Measurements from ENCODE around the gene STXBP6. TPM values are rescaled to one million over a fixed set of nuclear protein-coding genes. Genes with fewer than 3 reads are reported as not detected.

STXBP6 gene
- total and polyA plus RNA-seq, 2 experiments from 2014 or later: 19.7 to 29.0 TPM

GRCh38 chr14:24813089-24813815 is 236.7 kb downstream of the STXBP6 start (continued):
- TF ChIP-seq ZNF462 (CRISPR knock-in tag; IDR thresholded peaks at IDR 0.05): no peak
- no peak for TF ChIP-seq ETS1 (IDR thresholded peaks at IDR 0.05)
- TF ChIP-seq JUNB (IDR thresholded peaks at IDR 0.05; ENCODE audit: unreplicated experiment): no peak

DNA sequence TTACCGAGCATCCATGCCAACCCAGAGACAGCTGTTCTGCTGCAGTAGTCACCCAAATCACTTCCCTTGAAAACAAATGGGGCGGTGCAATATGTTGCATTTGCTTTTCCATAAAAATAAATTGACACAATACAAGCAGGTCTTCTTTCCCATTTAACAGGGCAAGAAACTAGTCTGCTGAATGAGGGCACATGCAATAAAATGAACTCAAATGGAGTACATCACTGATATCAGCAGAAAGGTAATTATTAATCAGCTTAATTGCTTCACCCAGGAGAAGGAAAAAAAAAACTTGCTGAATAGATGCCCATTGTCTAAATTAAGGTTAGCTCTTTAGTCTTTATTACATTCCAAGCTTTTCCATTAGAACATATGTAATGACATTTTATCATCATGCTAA is 240.8 kb downstream of the STXBP6 start:
- Mint-ChIP-seq H3K27ac (no peak overlapping the region), H3K4me1 (peaks cover 14% of the 10 kb centered on the region; the same call in 2 of the 3 replicates), H3K27me3 (ENCODE audit: insufficient read depth, low read depth, poor library complexity) (peaks cover 4% of the 10 kb centered on the region), H3K36me3 (ENCODE audit: low read depth) (no peaks in the 10 kb centered on the region), H3K4me3 (no peak overlapping the region), H3K9me3 (no peaks in the 10 kb centered on the region)
- no peaks in the 10 kb centered on the region for H4K20me1 ChIP-seq (replicated peaks; ENCODE audit: insufficient read depth)
- no peak overlapping the region for H3K4me2 ChIP-seq
- ATAC-seq: no peak
- H3K4me1 ChIP-seq (ENCODE audit: insufficient read depth): peaks cover 11% of the 10 kb centered on the region
- no peak overlapping the region for H2AFZ ChIP-seq
- no peak for DNase-seq (ENCODE audit: low spot score)
- no peak overlapping the region for H3K27ac ChIP-seq (ENCODE audit: low read depth)
- H3K36me3 ChIP-seq (ENCODE audit: insufficient read depth): no peaks in the 10 kb centered on the region
- H3F3A ChIP-seq (replicated peaks; ENCODE audit: low read depth): no peaks in the 10 kb centered on the region
- no peaks in the 10 kb centered on the region for H3K79me2 ChIP-seq (replicated peaks; ENCODE audit: insufficient read depth)
- no peak overlapping the region for H3K4me3 ChIP-seq
- H3K27me3 ChIP-seq (ENCODE audit: insufficient read depth): no peaks in the 10 kb centered on the region
- no peaks in the 10 kb centered on the region for H3K9me2 ChIP-seq (ENCODE audit: insufficient read depth)
- TF ChIP-seq JUNB (IDR thresholded peaks at IDR 0.05; ENCODE audit: unreplicated experiment) (no peak), STAT1 (IDR thresholded peaks at IDR 0.05; ENCODE audit: unreplicated experiment) (no peak), ZNF331 (CRISPR knock-in tag; IDR thresholded peaks at IDR 0.05; ENCODE audit: low read depth) (no peak), EZH2 (IDR thresholded peaks at IDR 0.05; ENCODE audit: low read depth, unreplicated experiment) (no peak), POLR2AphosphoS5 (IDR thresholded peaks at IDR 0.05; ENCODE audit: low read depth) (no peak), NANOG (IDR thresholded peaks at IDR 0.05; ENCODE audit: borderline replicate concordance) (no peak), CTCF (conservative IDR thresholded peaks at IDR 0.05; ENCODE audit: low read depth in 2 of 2) (no peak)
- TF ChIP-seq, protein P1, sequence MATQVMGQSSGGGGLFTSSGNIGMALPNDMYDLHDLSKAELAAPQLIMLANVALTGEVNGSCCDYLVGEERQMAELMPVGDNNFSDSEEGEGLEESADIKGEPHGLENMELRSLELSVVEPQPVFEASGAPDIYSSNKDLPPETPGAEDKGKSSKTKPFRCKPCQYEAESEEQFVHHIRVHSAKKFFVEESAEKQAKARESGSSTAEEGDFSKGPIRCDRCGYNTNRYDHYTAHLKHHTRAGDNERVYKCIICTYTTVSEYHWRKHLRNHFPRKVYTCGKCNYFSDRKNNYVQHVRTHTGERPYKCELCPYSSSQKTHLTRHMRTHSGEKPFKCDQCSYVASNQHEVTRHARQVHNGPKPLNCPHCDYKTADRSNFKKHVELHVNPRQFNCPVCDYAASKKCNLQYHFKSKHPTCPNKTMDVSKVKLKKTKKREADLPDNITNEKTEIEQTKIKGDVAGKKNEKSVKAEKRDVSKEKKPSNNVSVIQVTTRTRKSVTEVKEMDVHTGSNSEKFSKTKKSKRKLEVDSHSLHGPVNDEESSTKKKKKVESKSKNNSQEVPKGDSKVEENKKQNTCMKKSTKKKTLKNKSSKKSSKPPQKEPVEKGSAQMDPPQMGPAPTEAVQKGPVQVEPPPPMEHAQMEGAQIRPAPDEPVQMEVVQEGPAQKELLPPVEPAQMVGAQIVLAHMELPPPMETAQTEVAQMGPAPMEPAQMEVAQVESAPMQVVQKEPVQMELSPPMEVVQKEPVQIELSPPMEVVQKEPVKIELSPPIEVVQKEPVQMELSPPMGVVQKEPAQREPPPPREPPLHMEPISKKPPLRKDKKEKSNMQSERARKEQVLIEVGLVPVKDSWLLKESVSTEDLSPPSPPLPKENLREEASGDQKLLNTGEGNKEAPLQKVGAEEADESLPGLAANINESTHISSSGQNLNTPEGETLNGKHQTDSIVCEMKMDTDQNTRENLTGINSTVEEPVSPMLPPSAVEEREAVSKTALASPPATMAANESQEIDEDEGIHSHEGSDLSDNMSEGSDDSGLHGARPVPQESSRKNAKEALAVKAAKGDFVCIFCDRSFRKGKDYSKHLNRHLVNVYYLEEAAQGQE (IDR thresholded peaks at IDR 0.05; ENCODE audit: unreplicated experiment): no peak

Measured in GM23338 (cell line).